Ectodermal cell (in vitro differentiated cells): ENCODE results near the gene GNAQ.

Experiments used
- H3K27ac ChIP-seq: 2 replicates; pipeline ENCODE4 v1.7.0; 2013; ENCODE audit warnings: mild to moderate bottlenecking, low read depth, low read length; ENCODE audit not compliant: insufficient read depth, poor library complexity, severe bottlenecking
- H3K27me3 ChIP-seq: 2 replicates; pipeline ENCODE4 v1.7.0; 2013; ENCODE audit warnings: mild to moderate bottlenecking, low read length; ENCODE audit not compliant: insufficient read depth, control insufficient read depth, poor library complexity, severe bottlenecking
- H3K36me3 ChIP-seq: one replicate; pipeline ENCODE4 v1.7.0; 2013; ENCODE audit warnings: low read length; ENCODE audit not compliant: control insufficient read depth, insufficient read depth
- H3K4me1 ChIP-seq: one replicate; pipeline ENCODE4 v1.7.0; 2013; ENCODE audit warnings: low read length; ENCODE audit not compliant: control insufficient read depth, insufficient read depth
- H3K4me3 ChIP-seq: 2 replicates; pipeline ENCODE4 v1.7.0; 2013; ENCODE audit warnings: low read depth, low read length, control low read depth; ENCODE audit not compliant: insufficient read depth
- H3K9me3 ChIP-seq: 2 replicates; pipeline ENCODE4 v1.7.0; 2013; ENCODE audit warnings: mild to moderate bottlenecking, low read length, moderate library complexity; ENCODE audit not compliant: control insufficient read depth
- WGBS, 2 experiments: methylation state at CpG; one replicate each; pipeline ENCODE4 v1.1.7; 2013; ENCODE audit warnings: missing lambda C conversion rate in 2 of 2; 5-methylcytosine and 5-hydroxymethylcytosine counted together

The GNAQ gene

DNA sequence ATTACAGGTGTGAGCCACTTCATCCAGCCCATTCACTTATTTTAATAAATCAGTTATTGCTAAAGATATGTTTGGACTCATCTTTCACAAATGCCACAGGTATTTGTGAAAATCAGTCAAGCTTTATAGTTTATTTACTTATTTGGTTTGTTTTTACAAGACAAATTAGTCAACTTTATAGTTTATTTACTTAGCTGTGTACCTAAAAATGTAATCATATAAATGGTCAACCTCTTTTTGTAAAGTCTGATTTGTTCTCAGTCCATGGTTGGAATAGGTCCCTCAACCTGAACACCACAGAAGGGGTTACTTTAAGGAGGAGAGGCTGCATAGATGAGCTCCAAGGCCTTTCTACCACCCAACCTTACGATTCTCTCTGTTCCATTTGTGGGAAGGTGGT is 80.2 kb downstream of the GNAQ start:
- Histone ChIP-seq H3K4me3 (no peak overlapping the region), H3K36me3 (no peaks in the 10 kb centered on the region), H3K4me1 (no peaks in the 10 kb centered on the region), H3K27me3 (no peaks in the 10 kb centered on the region), H3K27ac (no peak overlapping the region), H3K9me3 (no peaks in the 10 kb centered on the region)
- WGBS, 2 experiments = 100% methylated on average over 1 of the region's 1 CpG; no CpG with 5 or more reads in 1 of the 2 experiments

DNA sequence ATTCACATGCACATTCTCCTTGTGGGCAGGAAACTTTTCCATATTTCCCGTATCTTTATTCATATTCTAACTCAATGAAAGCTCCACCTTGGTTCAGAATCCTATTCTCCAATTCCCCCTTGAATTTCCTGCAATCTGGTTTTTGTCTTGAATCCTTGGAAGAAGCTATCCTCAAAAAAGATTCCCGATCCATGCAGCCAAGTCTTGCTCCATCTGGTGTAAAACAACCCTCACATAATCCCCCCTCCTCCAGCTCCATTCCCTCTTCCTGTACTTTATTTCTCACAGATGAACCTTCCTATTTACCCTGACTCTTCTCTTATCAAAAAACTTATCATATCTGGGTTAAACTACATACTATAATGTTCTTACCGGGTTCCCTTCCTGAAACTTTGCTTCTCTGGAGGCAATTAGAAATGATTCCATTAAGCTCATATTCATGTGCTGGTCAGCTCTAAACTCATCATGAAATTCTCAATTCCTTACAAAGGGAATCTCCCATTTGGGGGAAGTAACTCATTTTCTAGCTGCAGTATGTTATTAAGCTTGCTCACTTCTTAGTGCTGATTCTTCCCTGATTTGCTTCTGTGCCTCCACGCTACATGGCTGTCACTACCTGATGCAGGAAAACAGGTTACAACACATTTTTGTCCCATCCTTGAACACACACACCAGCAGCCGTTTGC is 81.7 kb downstream of the GNAQ start:
- no peaks in the 10 kb centered on the region for H3K36me3 ChIP-seq
- H3K27me3 ChIP-seq = no peaks in the 10 kb centered on the region
- no peak overlapping the region for H3K4me3 ChIP-seq
- H3K9me3 ChIP-seq = no peaks in the 10 kb centered on the region
- no peak overlapping the region for H3K27ac ChIP-seq
- no peaks in the 10 kb centered on the region for H3K4me1 ChIP-seq
- 94 to 95% methylated on average over 5 of the region's 5 CpGs for WGBS, 2 experiments

DNA sequence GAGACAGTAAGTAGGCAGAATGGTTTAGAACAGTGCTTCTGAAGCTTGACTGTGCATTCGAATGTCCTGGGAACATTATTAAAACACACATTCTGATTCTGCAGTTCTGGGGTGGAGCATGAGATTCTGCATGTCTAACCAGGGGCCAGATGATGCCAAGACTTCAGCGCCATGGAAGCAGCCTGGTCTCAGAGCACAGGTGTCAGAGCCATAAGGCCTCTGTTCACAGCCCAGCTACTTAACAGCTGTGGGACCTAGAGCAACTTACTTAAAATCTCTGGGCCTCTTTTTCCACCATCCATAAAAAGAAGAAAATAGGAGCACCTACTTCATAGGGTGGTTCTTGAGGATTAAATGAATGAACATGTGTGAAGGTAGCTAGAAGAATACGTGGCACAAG is 84.0 kb downstream of the GNAQ start:
- WGBS, 2 experiments = 98 to 100% methylated on average over 2 of the region's 3 CpGs
- H3K27me3 ChIP-seq = no peaks in the 10 kb centered on the region
- H3K4me3 ChIP-seq = no peak overlapping the region
- no peaks in the 10 kb centered on the region for H3K4me1 ChIP-seq
- H3K27ac ChIP-seq = no peak overlapping the region
- H3K9me3 ChIP-seq = no peaks in the 10 kb centered on the region
- no peaks in the 10 kb centered on the region for H3K36me3 ChIP-seq

DNA sequence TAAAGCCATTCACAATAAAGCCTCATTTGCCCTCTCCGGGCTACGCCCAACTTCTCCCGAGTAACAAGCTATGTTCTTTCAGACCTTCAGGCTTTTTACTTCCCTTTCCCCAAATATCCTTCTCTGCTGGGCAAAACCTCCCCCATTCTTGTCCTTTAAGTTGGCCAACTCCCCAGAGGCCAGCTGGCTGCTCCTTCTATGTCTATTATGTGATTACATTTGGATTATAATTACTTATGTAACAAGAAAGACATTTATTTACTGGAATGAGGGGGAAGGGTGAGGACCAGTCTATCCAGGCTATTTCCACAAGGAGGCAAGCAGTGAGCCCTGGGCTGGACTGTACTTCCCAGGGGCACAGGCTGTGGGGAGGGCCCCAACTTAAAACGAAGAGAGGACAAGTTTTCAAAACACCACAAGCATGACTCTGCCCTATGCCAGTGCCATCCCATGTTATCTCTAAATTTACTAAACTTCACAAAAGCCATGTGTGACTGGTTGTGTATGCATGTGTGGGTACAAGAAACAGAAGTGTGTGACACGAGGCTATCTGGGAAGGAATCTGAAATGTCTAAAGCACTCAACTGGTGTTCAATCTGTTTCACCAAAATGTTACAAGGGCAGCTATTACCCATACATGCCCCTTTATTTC is 84.5 kb downstream of the GNAQ start:
- no peaks in the 10 kb centered on the region for H3K9me3 ChIP-seq
- 92 to 95% methylated on average over 5 of the region's 5 CpGs for WGBS, 2 experiments
- H3K4me1 ChIP-seq = no peaks in the 10 kb centered on the region
- no peaks in the 10 kb centered on the region for H3K27me3 ChIP-seq
- H3K27ac ChIP-seq = no peak overlapping the region
- H3K4me3 ChIP-seq = no peak overlapping the region
- no peaks in the 10 kb centered on the region for H3K36me3 ChIP-seq

DNA sequence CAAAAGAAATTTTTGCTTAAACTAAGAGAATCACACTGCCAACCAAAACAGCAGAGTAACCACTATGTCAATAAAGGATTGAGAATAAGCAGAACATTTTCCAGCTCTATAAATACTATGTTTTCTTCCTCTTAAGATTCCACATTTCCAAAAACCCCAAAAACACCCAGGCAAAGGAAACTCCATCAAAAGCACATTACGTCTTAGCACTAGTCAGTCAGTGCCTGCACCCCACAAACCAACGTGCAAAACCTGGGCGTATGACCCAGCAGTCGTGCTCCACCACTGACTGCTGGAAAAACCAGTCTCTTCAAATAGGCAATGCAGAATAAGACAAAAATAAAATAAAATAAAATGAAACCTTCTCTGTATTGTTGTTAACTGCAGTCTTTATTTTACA is 85.3 kb downstream of the GNAQ start:
- Histone ChIP-seq H3K4me1 (no peaks in the 10 kb centered on the region), H3K27ac (no peak overlapping the region), H3K27me3 (no peaks in the 10 kb centered on the region), H3K36me3 (no peaks in the 10 kb centered on the region), H3K4me3 (no peak overlapping the region), H3K9me3 (no peaks in the 10 kb centered on the region)
- WGBS, 2 experiments = 88 to 92% methylated on average over 4 of the region's 4 CpGs

DNA sequence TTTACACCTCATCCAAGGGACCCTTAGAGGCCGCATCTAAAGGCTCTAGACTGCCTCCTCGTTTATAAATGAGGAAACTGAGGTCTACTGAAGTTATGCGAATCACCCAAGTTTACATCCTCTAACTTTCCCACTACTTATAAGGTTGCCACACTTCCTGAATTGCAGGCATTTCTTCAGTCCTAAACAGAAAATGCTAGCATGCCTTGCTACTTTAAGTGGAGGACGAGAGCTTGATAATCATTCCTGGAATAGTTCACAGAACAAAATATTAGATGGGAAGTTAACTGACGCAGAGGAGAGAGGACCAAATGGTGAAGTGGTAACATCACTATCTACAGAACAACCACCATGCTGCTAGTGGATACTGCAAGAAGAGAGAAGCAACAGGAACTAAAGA is 85.8 kb downstream of the GNAQ start:
- no peaks in the 10 kb centered on the region for H3K9me3 ChIP-seq
- WGBS, 2 experiments = 93 to 97% methylated on average over 5 of the region's 5 CpGs
- H3K27me3 ChIP-seq = no peaks in the 10 kb centered on the region
- H3K36me3 ChIP-seq = no peaks in the 10 kb centered on the region
- H3K4me1 ChIP-seq = no peaks in the 10 kb centered on the region
- H3K27ac ChIP-seq = no peak overlapping the region
- H3K4me3 ChIP-seq = no peak overlapping the region

DNA sequence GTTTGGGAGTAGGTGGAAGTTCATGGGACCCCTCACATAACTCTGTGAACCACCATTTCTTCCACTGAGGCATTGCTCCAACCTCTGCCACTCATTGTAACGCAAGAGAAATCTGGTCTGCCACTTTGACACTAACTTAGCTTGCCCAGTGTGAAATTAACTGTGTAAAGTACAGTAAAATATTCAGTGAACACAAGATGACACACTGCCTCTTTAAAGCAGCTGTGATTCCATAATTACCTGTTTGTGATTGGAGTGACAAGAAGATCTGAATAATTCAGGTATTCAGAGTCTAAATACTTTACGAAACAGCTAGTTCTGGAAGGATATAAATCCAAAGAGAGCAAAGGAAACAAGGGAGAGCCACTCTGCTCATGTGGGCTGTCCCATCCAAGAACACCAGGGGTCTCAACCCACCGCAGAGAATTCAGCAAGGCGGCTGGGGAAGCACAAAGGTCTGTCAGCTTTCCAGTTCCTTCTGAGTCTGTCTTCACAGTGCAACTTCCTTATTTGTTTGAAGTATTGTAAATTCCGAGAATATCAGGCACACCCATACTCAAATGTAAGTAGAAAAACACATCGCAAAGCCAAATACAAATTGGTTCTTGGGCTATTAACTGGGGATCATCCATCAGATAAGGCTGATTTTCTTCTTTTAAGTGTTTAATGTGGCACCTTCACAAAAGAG is 86.9 kb downstream of the GNAQ start:
- Histone ChIP-seq H3K4me1 (no peaks in the 10 kb centered on the region), H3K27ac (no peak overlapping the region), H3K36me3 (no peaks in the 10 kb centered on the region), H3K4me3 (no peak overlapping the region), H3K27me3 (no peaks in the 10 kb centered on the region), H3K9me3 (no peaks in the 10 kb centered on the region)
- WGBS, 2 experiments = 62 to 65% methylated on average over 6 of the region's 6 CpGs

DNA sequence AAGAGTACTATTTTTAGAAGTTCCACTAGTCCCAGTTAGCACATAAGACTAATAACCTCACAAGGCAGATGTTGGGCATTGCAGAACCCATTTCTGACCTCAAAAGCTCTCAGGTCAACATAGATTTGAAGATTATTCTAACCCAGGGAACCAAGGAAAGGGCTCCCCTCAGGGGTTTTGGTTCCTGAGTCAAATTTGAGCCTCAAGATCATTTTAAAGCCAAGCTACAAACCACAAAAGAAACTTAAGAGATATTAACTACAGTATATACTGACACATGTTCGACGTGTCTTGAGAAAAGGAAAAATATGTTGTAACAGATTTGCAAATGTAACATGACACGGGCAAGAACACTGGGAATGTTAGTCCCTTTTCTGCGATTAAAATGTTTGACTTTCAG is 88.6 kb downstream of the GNAQ start:
- Histone ChIP-seq H3K36me3 (no peaks in the 10 kb centered on the region), H3K4me1 (no peaks in the 10 kb centered on the region), H3K27ac (no peak overlapping the region), H3K4me3 (no peak overlapping the region), H3K9me3 (no peaks in the 10 kb centered on the region), H3K27me3 (no peaks in the 10 kb centered on the region)
- WGBS, 2 experiments = 74 to 75% methylated on average over 4 of the region's 4 CpGs

DNA sequence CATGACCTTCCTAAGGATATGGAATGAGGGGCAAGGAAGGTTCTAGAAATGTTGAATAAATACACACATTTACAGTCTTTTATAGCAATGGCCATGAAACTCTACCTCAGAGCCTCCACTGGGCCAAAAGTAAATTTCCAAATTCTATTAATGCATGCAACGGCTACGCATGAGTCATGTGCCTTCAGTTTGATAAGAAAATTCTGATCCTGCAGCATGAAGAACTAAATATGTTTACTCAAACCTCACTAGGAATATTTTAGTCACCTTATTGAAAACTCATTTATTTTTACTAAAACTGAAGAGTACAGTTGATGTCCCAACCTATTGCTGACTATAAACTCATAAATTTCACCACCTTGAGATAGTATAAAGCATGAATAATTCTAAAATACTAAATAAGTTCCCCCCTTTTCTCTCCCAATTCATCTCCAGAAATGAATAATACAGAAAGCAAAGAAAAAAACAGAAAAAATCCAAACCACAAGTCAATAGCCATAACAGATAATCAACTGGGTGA is 92.4 kb downstream of the GNAQ start:
- Histone ChIP-seq H3K9me3 (no peaks in the 10 kb centered on the region), H3K27ac (no peak overlapping the region), H3K27me3 (no peaks in the 10 kb centered on the region), H3K4me3 (no peak overlapping the region), H3K4me1 (no peaks in the 10 kb centered on the region), H3K36me3 (no peaks in the 10 kb centered on the region)
- WGBS, 2 experiments = 95 to 100% methylated on average over 2 of the region's 2 CpGs

DNA sequence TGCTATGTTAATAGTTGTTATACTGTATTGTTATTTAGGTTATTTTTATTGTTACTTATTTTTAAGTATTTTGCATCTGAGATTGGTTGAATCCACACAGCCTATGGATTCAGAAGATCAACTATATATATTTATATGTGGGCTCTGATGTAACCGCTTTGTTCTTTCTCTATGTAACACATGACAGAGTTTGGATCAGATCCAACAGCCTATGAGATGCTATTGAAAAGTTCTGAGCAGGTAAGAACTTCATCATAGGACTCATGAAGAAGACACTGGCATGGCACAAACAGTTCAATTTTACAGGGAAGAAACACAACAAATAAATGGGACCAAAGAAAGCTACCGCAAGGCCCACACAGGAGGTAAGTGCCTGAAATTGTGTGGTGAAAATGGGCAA is 93.4 kb downstream of the GNAQ start:
- Histone ChIP-seq H3K36me3 (no peaks in the 10 kb centered on the region), H3K27ac (no peak overlapping the region), H3K9me3 (no peaks in the 10 kb centered on the region), H3K4me1 (no peaks in the 10 kb centered on the region), H3K4me3 (no peak overlapping the region), H3K27me3 (no peaks in the 10 kb centered on the region)
- WGBS, 2 experiments = 96 to 98% methylated on average over 2 of the region's 2 CpGs
